HCT116 (cell line): ENCODE data around the gene SBSN.

Experiments
- EZH2 ChIP-seq: fragments of 200-600 bp; sonication (generic); IDR thresholded peaks from 2 replicates; pipeline ENCODE4 v1.6.1; 2017; ENCODE audit warnings: antibody characterized with exemption, mixed run types
- EZH2phosphoT487 ChIP-seq: fragments of 200-600 bp; IDR thresholded peaks from 2 replicates; pipeline ENCODE4 v1.6.1; 2018; ENCODE audit warnings: antibody characterized with exemption, borderline replicate concordance
- POLR2A ChIP-seq: IDR thresholded peaks from 2 replicates; pipeline ENCODE4 v1.7.0; 2011; ENCODE audit warnings: borderline replicate concordance; ENCODE audit not compliant: insufficient read depth, insufficient read length; ENCODE audit errors: extremely low read depth
- POLR2AphosphoS5 ChIP-seq: IDR thresholded peaks from 2 replicates; pipeline ENCODE4 v1.6.1; 2011; ENCODE audit warnings: mild to moderate bottlenecking, low read depth, low read length, moderate library complexity
- SIN3A ChIP-seq: IDR thresholded peaks from 2 replicates; pipeline ENCODE4 v1.6.1; 2012; ENCODE audit warnings: low read depth
- SRF ChIP-seq: IDR thresholded peaks from 2 replicates; pipeline ENCODE4 v1.6.1; 2012; ENCODE audit warnings: low read depth
- TCF7L2 ChIP-seq: IDR thresholded peaks from 2 replicates; pipeline ENCODE4 v1.7.0; 2011; ENCODE audit warnings: borderline replicate concordance, inconsistent platforms; ENCODE audit not compliant: insufficient read depth, insufficient read length; ENCODE audit errors: extremely low read depth
- ZNF274 ChIP-seq: fragments of 200-500 bp; sonication (Bioruptor generic); IDR thresholded peaks from 2 replicates; pipeline ENCODE4 v1.6.1; 2014; ENCODE audit warnings: mild to moderate bottlenecking, low read depth, low read length, inconsistent platforms
- TF ChIP-seq, protein P1 (sequence below), 3 experiments: fragments of 200-600 bp in 1 of 3; sonication (generic) in 1 of 3; IDR thresholded peaks in 2 of 3; conservative IDR thresholded peaks in 1 of 3; 2 replicates each; pipeline ENCODE4 v1.5.1; 2012 to 2017; ENCODE audit warnings: low read depth in 2 of 3, low read length in 2 of 3, antibody characterized with exemption in 1 of 3, borderline replicate concordance in 1 of 3, control low read depth in 1 of 3, mild to moderate bottlenecking in 1 of 3, mixed read lengths in 1 of 3, mixed run types in 1 of 3, moderate library complexity in 1 of 3; ENCODE audit not compliant: insufficient read depth in 1 of 3
- TF ChIP-seq, protein P2 (sequence below): IDR thresholded peaks from 2 replicates; pipeline ENCODE4 v1.6.1; 2012
- TF ChIP-seq, protein P3 (sequence below): IDR thresholded peaks from 2 replicates; pipeline ENCODE4 v1.6.1; 2011; ENCODE audit warnings: mild to moderate bottlenecking, low read length, moderate library complexity; ENCODE audit not compliant: insufficient replicate concordance; ENCODE audit errors: extremely low read depth

DNA sequence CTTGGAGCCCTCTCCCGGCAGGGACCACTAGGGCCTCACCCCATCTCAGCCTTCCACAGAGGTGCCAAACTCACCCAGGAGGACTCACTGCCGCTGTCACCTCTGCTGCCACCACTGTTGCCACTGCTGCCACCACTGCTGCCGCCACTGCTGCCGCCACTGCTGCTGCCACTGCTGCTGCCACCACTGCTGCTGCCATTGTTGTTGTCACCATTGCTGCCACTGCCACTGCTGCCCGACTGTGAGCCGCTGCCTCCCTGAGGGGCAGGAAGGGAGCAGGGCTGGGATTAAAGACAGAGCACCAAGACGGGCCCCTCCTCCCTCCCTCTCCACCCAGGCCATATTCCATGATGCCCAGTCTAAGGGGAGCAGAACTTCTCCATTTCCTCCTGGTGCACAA lies 16.8 kb downstream of the SBSN start:
- TF ChIP-seq POLR2A (no peak), ZNF274 (no peak), POLR2AphosphoS5 (no peak), EZH2 (no peak), SIN3A (no peak), EZH2phosphoT487 (no peak), SRF (no peak), TCF7L2 (no peak)
- TF ChIP-seq, protein P1, sequence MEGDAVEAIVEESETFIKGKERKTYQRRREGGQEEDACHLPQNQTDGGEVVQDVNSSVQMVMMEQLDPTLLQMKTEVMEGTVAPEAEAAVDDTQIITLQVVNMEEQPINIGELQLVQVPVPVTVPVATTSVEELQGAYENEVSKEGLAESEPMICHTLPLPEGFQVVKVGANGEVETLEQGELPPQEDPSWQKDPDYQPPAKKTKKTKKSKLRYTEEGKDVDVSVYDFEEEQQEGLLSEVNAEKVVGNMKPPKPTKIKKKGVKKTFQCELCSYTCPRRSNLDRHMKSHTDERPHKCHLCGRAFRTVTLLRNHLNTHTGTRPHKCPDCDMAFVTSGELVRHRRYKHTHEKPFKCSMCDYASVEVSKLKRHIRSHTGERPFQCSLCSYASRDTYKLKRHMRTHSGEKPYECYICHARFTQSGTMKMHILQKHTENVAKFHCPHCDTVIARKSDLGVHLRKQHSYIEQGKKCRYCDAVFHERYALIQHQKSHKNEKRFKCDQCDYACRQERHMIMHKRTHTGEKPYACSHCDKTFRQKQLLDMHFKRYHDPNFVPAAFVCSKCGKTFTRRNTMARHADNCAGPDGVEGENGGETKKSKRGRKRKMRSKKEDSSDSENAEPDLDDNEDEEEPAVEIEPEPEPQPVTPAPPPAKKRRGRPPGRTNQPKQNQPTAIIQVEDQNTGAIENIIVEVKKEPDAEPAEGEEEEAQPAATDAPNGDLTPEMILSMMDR (IDR thresholded peaks at IDR 0.05 in 2 of 3, conservative IDR thresholded peaks at IDR 0.05 in 1 of 3; ENCODE audit: borderline replicate concordance in 1 of 3, insufficient read depth in 1 of 3, low read depth in 2 of 3, low read length in 2 of 3), result no peak
- TF ChIP-seq, protein P2, sequence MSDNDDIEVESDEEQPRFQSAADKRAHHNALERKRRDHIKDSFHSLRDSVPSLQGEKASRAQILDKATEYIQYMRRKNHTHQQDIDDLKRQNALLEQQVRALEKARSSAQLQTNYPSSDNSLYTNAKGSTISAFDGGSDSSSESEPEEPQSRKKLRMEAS, result no peak
- TF ChIP-seq, protein P3, sequence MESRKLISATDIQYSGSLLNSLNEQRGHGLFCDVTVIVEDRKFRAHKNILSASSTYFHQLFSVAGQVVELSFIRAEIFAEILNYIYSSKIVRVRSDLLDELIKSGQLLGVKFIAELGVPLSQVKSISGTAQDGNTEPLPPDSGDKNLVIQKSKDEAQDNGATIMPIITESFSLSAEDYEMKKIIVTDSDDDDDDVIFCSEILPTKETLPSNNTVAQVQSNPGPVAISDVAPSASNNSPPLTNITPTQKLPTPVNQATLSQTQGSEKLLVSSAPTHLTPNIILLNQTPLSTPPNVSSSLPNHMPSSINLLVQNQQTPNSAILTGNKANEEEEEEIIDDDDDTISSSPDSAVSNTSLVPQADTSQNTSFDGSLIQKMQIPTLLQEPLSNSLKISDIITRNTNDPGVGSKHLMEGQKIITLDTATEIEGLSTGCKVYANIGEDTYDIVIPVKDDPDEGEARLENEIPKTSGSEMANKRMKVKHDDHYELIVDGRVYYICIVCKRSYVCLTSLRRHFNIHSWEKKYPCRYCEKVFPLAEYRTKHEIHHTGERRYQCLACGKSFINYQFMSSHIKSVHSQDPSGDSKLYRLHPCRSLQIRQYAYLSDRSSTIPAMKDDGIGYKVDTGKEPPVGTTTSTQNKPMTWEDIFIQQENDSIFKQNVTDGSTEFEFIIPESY, result no peak
